OCI-LY1 (cell line): ENCODE results near the gene SLC25A13.

Source experiments
- H2AFZ ChIP-seq: fragments of 200-600 bp; sonication (generic), shearing (Covaris generic); 2 replicates; pipeline ENCODE4 v1.6.0; 2014; ENCODE audit warnings: antibody characterized with exemption, mild to moderate bottlenecking, low read length
- H3F3A ChIP-seq: fragments of 200-600 bp; sonication (generic), shearing (Covaris generic); 2 replicates; pipeline ENCODE4 v1.6.0; 2014; ENCODE audit warnings: mild to moderate bottlenecking, antibody characterized with exemption, low read length, moderate library complexity; ENCODE audit not compliant: insufficient read depth
- H3K27ac ChIP-seq: fragments of 200-600 bp; sonication (generic); 2 replicates; pipeline ENCODE4 v1.5.1; 2014; ENCODE audit warnings: low read length, mixed run types, mild to moderate bottlenecking, low read depth; ENCODE audit not compliant: poor library complexity, severe bottlenecking
- H3K27me3 ChIP-seq: fragments of 200-600 bp; sonication (generic); 2 replicates; pipeline ENCODE4 v1.6.0; 2014; ENCODE audit warnings: antibody characterized with exemption, mild to moderate bottlenecking, low read length, moderate library complexity; ENCODE audit not compliant: insufficient read depth
- H3K36me3 ChIP-seq: fragments of 200-600 bp; sonication (generic); 2 replicates; pipeline ENCODE4 v1.6.1; 2014; ENCODE audit warnings: mild to moderate bottlenecking, antibody characterized with exemption, low read length, moderate library complexity, mixed read lengths; ENCODE audit not compliant: insufficient read depth
- H3K4me1 ChIP-seq: fragments of 200-600 bp; sonication (generic); 2 replicates; pipeline ENCODE4 v1.5.1; 2014; ENCODE audit warnings: mild to moderate bottlenecking, low read length, moderate library complexity; ENCODE audit not compliant: insufficient read depth, severe bottlenecking
- H3K4me2 ChIP-seq: fragments of 200-600 bp; sonication (generic), shearing (Covaris generic); 2 replicates; pipeline ENCODE4 v1.6.1; 2014; ENCODE audit warnings: low read length
- H3K4me3 ChIP-seq: fragments of 200-600 bp; sonication (generic); 2 replicates; pipeline ENCODE4 v1.5.1; 2014; ENCODE audit warnings: low read length, low read depth, mild to moderate bottlenecking, mixed read lengths; ENCODE audit not compliant: poor library complexity, severe bottlenecking
- H3K79me2 ChIP-seq: fragments of 200-600 bp; shearing (Covaris generic); 2 replicates; pipeline ENCODE4 v1.6.1; 2016; ENCODE audit warnings: mixed run types, low read length, mixed read lengths; ENCODE audit not compliant: insufficient read depth
- H3K9ac ChIP-seq: fragments of 200-600 bp; sonication (generic), shearing (Covaris generic); 2 replicates; pipeline ENCODE4 v1.6.1; 2014; ENCODE audit warnings: mild to moderate bottlenecking, low read length, mixed read lengths
- H3K9me2 ChIP-seq: fragments of 200-600 bp; sonication (generic), shearing (Covaris generic); 2 replicates; pipeline ENCODE4 v1.6.1; 2014; ENCODE audit warnings: low read depth, mild to moderate bottlenecking, low read length, mixed read lengths
- H3K9me3 ChIP-seq: fragments of 200-600 bp; shearing (Covaris generic); 2 replicates; pipeline ENCODE4 v1.6.1; 2014; ENCODE audit warnings: low read length, mixed read lengths
- H4K20me1 ChIP-seq: fragments of 200-600 bp; sonication (generic), shearing (Covaris generic); 2 replicates; pipeline ENCODE4 v1.6.0; 2016; ENCODE audit warnings: mild to moderate bottlenecking, low read length; ENCODE audit not compliant: insufficient read depth
- EZH2 ChIP-seq: fragments of 200-600 bp; sonication (generic), shearing (Covaris generic); IDR thresholded peaks from 2 replicates; pipeline ENCODE4 v1.8.0; 2017; ENCODE audit warnings: borderline replicate concordance, mixed run types, mild to moderate bottlenecking, antibody characterized with exemption, low read length, moderate library complexity, mixed read lengths
- TF ChIP-seq, protein P1 (sequence below): fragments of 200-600 bp; sonication (generic), shearing (Covaris generic); IDR thresholded peaks from 2 replicates; pipeline ENCODE4 v1.5.1; 2017; ENCODE audit warnings: mild to moderate bottlenecking, antibody characterized with exemption, low read length, moderate library complexity, mixed read lengths

The SLC25A13 gene

DNA sequence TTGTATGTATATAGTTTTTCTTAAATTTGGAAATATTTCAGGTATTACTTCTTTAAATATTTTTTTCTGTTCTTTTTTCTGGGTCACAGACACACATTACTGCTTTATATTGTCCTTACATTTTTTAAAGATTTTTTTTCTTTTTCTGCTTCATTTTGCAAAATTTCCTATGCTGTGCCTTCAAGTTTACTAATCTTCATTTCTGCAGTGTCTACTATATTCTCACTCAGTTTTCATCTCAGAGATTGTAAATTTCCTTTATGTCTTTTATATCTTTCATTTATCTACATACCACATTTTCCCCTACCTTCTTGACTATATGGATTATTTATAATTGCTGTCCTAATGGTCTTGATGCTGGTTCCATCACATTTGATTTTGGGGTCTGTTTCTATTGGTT, 210.5 kb downstream of the SLC25A13 start:
- H3F3A ChIP-seq = no peaks in the 10 kb centered on the region
- no peak overlapping the region for H3K27ac ChIP-seq
- no peaks in the 10 kb centered on the region for H3K36me3 ChIP-seq
- H3K4me3 ChIP-seq = no peak overlapping the region
- H3K27me3 ChIP-seq = no peaks in the 10 kb centered on the region
- H3K4me1 ChIP-seq = no peaks in the 10 kb centered on the region
- H3K79me2 ChIP-seq = no peaks in the 10 kb centered on the region
- no peak overlapping the region for H3K9ac ChIP-seq
- H3K4me2 ChIP-seq = no peak overlapping the region
- TF ChIP-seq, protein P1, sequence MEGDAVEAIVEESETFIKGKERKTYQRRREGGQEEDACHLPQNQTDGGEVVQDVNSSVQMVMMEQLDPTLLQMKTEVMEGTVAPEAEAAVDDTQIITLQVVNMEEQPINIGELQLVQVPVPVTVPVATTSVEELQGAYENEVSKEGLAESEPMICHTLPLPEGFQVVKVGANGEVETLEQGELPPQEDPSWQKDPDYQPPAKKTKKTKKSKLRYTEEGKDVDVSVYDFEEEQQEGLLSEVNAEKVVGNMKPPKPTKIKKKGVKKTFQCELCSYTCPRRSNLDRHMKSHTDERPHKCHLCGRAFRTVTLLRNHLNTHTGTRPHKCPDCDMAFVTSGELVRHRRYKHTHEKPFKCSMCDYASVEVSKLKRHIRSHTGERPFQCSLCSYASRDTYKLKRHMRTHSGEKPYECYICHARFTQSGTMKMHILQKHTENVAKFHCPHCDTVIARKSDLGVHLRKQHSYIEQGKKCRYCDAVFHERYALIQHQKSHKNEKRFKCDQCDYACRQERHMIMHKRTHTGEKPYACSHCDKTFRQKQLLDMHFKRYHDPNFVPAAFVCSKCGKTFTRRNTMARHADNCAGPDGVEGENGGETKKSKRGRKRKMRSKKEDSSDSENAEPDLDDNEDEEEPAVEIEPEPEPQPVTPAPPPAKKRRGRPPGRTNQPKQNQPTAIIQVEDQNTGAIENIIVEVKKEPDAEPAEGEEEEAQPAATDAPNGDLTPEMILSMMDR = no peak
- TF ChIP-seq EZH2 = no peak
- H3K9me2 ChIP-seq = no peaks in the 10 kb centered on the region
- H3K9me3 ChIP-seq = peaks cover 13% of the 10 kb centered on the region
- H4K20me1 ChIP-seq = no peaks in the 10 kb centered on the region
- H2AFZ ChIP-seq = no peak overlapping the region

DNA sequence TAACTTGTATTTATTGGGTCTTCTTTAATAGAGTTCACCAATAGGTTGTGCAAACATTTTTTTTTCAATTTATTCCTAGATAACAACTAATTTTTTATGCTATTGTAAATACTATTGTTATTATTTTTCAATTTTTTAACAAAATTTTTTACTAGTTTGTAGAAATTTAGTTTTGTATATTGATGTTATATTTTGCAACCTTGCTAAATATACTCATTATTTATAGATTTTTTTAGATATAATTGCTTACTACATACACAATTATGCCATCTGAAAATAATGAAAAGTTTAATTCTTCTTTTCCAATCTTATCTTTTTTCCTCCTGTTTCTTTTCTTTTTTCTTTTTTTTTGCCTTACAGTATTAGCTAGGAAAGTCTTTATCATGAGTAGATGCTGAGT, 216.9 kb downstream of the SLC25A13 start:
- no peaks in the 10 kb centered on the region for H3K9me3 ChIP-seq
- no peak overlapping the region for H3K4me2 ChIP-seq
- H3K4me1 ChIP-seq = no peaks in the 10 kb centered on the region
- H3K9me2 ChIP-seq = no peaks in the 10 kb centered on the region
- H3K9ac ChIP-seq = no peak overlapping the region
- no peaks in the 10 kb centered on the region for H3F3A ChIP-seq
- no peaks in the 10 kb centered on the region for H3K79me2 ChIP-seq
- H3K27me3 ChIP-seq = no peaks in the 10 kb centered on the region
- H3K36me3 ChIP-seq = no peaks in the 10 kb centered on the region
- no peak overlapping the region for H3K4me3 ChIP-seq
- TF ChIP-seq, protein P1 = no peak
- TF ChIP-seq EZH2 = no peak
- H3K27ac ChIP-seq = no peak overlapping the region
- no peaks in the 10 kb centered on the region for H4K20me1 ChIP-seq
- no peak overlapping the region for H2AFZ ChIP-seq

DNA sequence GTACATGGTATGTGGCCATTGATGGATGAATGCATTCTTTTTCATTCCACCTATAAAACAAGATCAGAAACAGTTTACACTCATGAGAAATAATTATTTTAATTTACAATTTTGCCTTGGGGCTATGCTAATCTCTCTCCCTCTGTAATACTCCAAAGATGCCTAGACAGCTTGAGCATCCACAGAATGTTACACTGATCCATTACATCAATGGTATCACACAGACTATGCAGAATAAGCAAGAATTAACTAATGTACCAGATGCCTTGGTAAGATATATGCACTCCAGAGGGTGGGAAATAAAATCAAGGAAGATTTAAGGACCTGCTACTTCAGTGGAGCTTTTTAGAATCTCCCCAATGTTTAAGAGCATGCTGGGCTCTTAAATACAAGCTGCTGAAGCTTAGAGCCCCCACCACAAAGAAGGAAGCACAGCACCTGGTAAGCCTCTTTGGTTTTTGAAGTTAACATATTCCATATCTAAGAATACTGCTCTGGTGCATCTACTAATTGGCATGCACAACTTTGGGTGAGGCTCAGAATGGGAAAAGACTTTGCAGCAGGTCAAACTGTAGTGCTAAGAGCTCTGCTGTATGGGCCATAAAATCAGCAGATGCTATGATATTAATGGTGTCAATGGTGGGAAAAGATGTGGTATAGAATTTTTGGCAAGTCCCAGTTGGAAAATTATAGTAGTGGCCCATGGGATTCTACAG, 219.6 kb downstream of the SLC25A13 start:
- Histone ChIP-seq H3K79me2 (no peaks in the 10 kb centered on the region), H3K4me2 (no peak overlapping the region), H4K20me1 (no peaks in the 10 kb centered on the region), H2AFZ (no peak overlapping the region), H3K9me2 (no peaks in the 10 kb centered on the region), H3K4me3 (no peak overlapping the region), H3K4me1 (no peaks in the 10 kb centered on the region), H3F3A (no peaks in the 10 kb centered on the region), H3K9ac (no peak overlapping the region), H3K9me3 (no peaks in the 10 kb centered on the region), H3K27ac (no peak overlapping the region), H3K36me3 (no peaks in the 10 kb centered on the region), H3K27me3 (no peaks in the 10 kb centered on the region)
- TF ChIP-seq, protein P1 = no peak
- TF ChIP-seq EZH2 = no peak
